H1 (cell line): Measurements from ENCODE around the gene GRB14. TPM values are rescaled to one million over a fixed set of nuclear protein-coding genes. Genes with fewer than 3 reads are reported as not detected.
"Not testable (repeated sequence)": the region's sequence is repeated elsewhere in the genome, so short reads cannot be mapped to it uniquely, and the experiment has no call there.

Source experiments
- CTCF ChIA-PET: fragments of 300-600 bp; sonication (Branson Sonifier 250); formaldehyde crosslinking; loops from one replicate; lab custom pipeline; 2021; ENCODE audit not compliant: partially characterized antibody; lab: Charles Lee
- POLR2A ChIA-PET: fragments of 300-600 bp; sonication (Branson Sonifier 250); formaldehyde crosslinking; loops from one replicate; lab custom pipeline; 2021; ENCODE audit warnings: inconsistent platforms; ENCODE audit not compliant: partially characterized antibody; lab: Charles Lee
- DNase-seq, 2 experiments: peaks; one replicate each; pipeline versions ENCODE4 v3.0.0 to v3.0.0-alpha.2; 2010 to 2022; ENCODE audit warnings: low spot score in 2 of 2, low read depth in 1 of 2, mixed read lengths in 1 of 2
- FAIRE-seq: peaks from 2 replicates; lab custom pipeline; 2011; peaks lifted over from hg19 to GRCh38; lab: Jason Lieb, UNC
- H2AFZ ChIP-seq: 2 replicates; pipeline ENCODE4 v1.8.1; 2012; ENCODE audit warnings: low read length, inconsistent platforms
- H2AK5ac ChIP-seq: 2 replicates; pipeline ENCODE4 v1.6.1; 2013; ENCODE audit warnings: low read depth, low read length
- H2BK120ac ChIP-seq: replicated peaks from 2 replicates; pipeline ENCODE3; 2013; ENCODE audit warnings: low read depth, low read length, inconsistent platforms
- H2BK12ac ChIP-seq: 2 replicates; pipeline ENCODE4 v1.6.1; 2013; ENCODE audit warnings: low read depth, low read length
- H2BK15ac ChIP-seq: 2 replicates; pipeline ENCODE4 v1.6.1; 2013; ENCODE audit warnings: low read length
- H2BK20ac ChIP-seq: 2 replicates; pipeline ENCODE4 v1.6.1; 2013; ENCODE audit warnings: low read length
- H2BK5ac ChIP-seq: 2 replicates; pipeline ENCODE4 v1.6.1; 2013; ENCODE audit warnings: low read depth, low read length
- H3K14ac ChIP-seq: 2 replicates; pipeline ENCODE4 v1.6.1; 2013; ENCODE audit warnings: inconsistent platforms; ENCODE audit not compliant: insufficient read length
- H3K18ac ChIP-seq: 2 replicates; pipeline ENCODE4 v1.6.1; 2013; ENCODE audit warnings: low read length; ENCODE audit errors: extremely low read depth
- H3K23ac ChIP-seq: 2 replicates; pipeline ENCODE4 v1.6.1; 2013; ENCODE audit warnings: inconsistent platforms; ENCODE audit not compliant: insufficient read length
- H3K23me2 ChIP-seq: 2 replicates; pipeline ENCODE4 v1.6.1; 2013; ENCODE audit warnings: low read depth, low read length
- H3K27ac ChIP-seq: 2 replicates; pipeline ENCODE4 v1.6.1; 2011; ENCODE audit warnings: low read depth, low read length, inconsistent platforms
- H3K27me3 ChIP-seq, 4 experiments: replicated peaks in 1 of 4; 1 replicate in 1 of 4; 2 replicates in 3 of 4; pipeline versions ENCODE4 v1.6.1 to v1.8.1; 2011 to 2013; ENCODE audit warnings: low read length in 3 of 4, mild to moderate bottlenecking in 3 of 4, inconsistent platforms in 2 of 4, mixed read lengths in 2 of 4, moderate library complexity in 1 of 4; ENCODE audit not compliant: control insufficient read depth in 3 of 4, insufficient read depth in 3 of 4; ENCODE audit errors: extremely low read depth in 1 of 4
- H3K36me3 ChIP-seq, 4 experiments: 2 replicates each; pipeline versions ENCODE4 v1.6.1 to v1.8.1; 2011 to 2013; ENCODE audit warnings: mild to moderate bottlenecking in 4 of 4, low read length in 3 of 4, moderate library complexity in 2 of 4, control low read depth in 1 of 4, inconsistent platforms in 1 of 4; ENCODE audit not compliant: insufficient read depth in 4 of 4, control insufficient read depth in 2 of 4
- H3K4ac ChIP-seq: replicated peaks from 2 replicates; pipeline ENCODE3; 2013; ENCODE audit warnings: low read length, low read depth, mixed read lengths, inconsistent platforms; ENCODE audit not compliant: insufficient read length
- H3K4me1 ChIP-seq, 4 experiments: replicated peaks in 1 of 4; 1 replicate in 1 of 4; 2 replicates in 3 of 4; pipeline versions ENCODE4 v1.6.1 to v1.8.1; 2011 to 2013; ENCODE audit warnings: low read length in 3 of 4, inconsistent platforms in 2 of 4, mixed read lengths in 1 of 4; ENCODE audit not compliant: insufficient read depth in 4 of 4, control insufficient read depth in 3 of 4
- H3K4me2 ChIP-seq, 2 experiments: 2 replicates each; pipeline versions ENCODE4 v1.6.1 to v1.8.1; 2011 to 2013; ENCODE audit warnings: low read depth in 2 of 2, low read length in 2 of 2, control low read depth in 1 of 2, inconsistent platforms in 1 of 2, mild to moderate bottlenecking in 1 of 2; ENCODE audit not compliant: insufficient read depth in 1 of 2
- H3K4me3 ChIP-seq, 4 experiments: fragments of 200-600, 300-600 bp in 1 of 4; sonication (generic), shearing (Covaris generic), sonication (Bioruptor Twin) in 1 of 4; 2 replicates each; pipeline versions ENCODE4 v1.5.1 to v1.8.1; 2011 to 2016; ENCODE audit warnings: low read length in 4 of 4, low read depth in 3 of 4, control low read depth in 2 of 4, inconsistent platforms in 2 of 4, mild to moderate bottlenecking in 2 of 4, mixed read lengths in 1 of 4, moderate library complexity in 1 of 4; ENCODE audit not compliant: insufficient read depth in 2 of 4; ENCODE audit errors: extremely low read depth in 1 of 4
- H3K56ac ChIP-seq: replicated peaks from 2 replicates; pipeline ENCODE3; 2013; ENCODE audit warnings: low read depth, mild to moderate bottlenecking, mixed read lengths, low read length, inconsistent platforms; ENCODE audit not compliant: insufficient read length
- H3K79me1 ChIP-seq: 2 replicates; pipeline ENCODE4 v1.6.1; 2013; ENCODE audit warnings: low read depth, low read length, control low read depth
- H3K79me2 ChIP-seq, 2 experiments: 2 replicates each; pipeline versions ENCODE4 v1.6.1 to v1.8.1; 2012 to 2013; ENCODE audit warnings: low read length in 2 of 2, mild to moderate bottlenecking in 2 of 2, inconsistent platforms in 1 of 2; ENCODE audit not compliant: insufficient read depth in 2 of 2, control insufficient read depth in 1 of 2
- H3K9ac ChIP-seq, 4 experiments: replicated peaks in 1 of 4; 1 replicate in 1 of 4; 2 replicates in 3 of 4; pipeline versions ENCODE4 v1.6.1 to v1.8.1; 2011 to 2013; ENCODE audit warnings: low read depth in 3 of 4, low read length in 3 of 4, control low read depth in 2 of 4, mild to moderate bottlenecking in 2 of 4, moderate library complexity in 2 of 4, inconsistent platforms in 1 of 4; ENCODE audit errors: extremely low read depth in 1 of 4
- H3K9me3 ChIP-seq, 2 experiments: 2 replicates each; pipeline versions ENCODE4 v1.6.1 to v1.8.1; 2012 to 2013; ENCODE audit warnings: mild to moderate bottlenecking in 2 of 2, moderate library complexity in 2 of 2, control low read depth in 1 of 2, inconsistent platforms in 1 of 2, low read depth in 1 of 2, low read length in 1 of 2, mixed read lengths in 1 of 2; ENCODE audit not compliant: insufficient read depth in 2 of 2
- H4K20me1 ChIP-seq, 2 experiments: replicated peaks in 1 of 2; 2 replicates each; pipeline versions ENCODE3 to v1.8.1; 2011 to 2013; ENCODE audit warnings: inconsistent platforms in 2 of 2, low read length in 2 of 2, mild to moderate bottlenecking in 1 of 2; ENCODE audit not compliant: insufficient read depth in 2 of 2, control insufficient read depth in 1 of 2
- H4K5ac ChIP-seq: 2 replicates; pipeline ENCODE4 v1.6.1; 2013; ENCODE audit warnings: low read length, low read depth, mixed read lengths, inconsistent platforms; ENCODE audit not compliant: insufficient read length
- H4K8ac ChIP-seq: 2 replicates; pipeline ENCODE4 v1.8.0; 2013; ENCODE audit warnings: mild to moderate bottlenecking, moderate library complexity, low read length, inconsistent platforms; ENCODE audit not compliant: insufficient read depth; ENCODE audit errors: extremely low read depth
- H4K91ac ChIP-seq: replicated peaks from 2 replicates; pipeline ENCODE3; 2013; ENCODE audit warnings: low read length, mixed read lengths, inconsistent platforms; ENCODE audit not compliant: insufficient read length
- WGBS, 2 experiments: shearing (Covaris generic) in 1 of 2; methylation state at CpG; one replicate each; pipeline versions ENCODE4 v1.1.6 to v1.1.7; 2013 to 2015; ENCODE audit warnings: low lambda C conversion rate in 2 of 2, mixed read lengths in 2 of 2, inconsistent platforms in 1 of 2, low coverage in 1 of 2, missing lambda C conversion rate in 1 of 2; ENCODE audit not compliant: insufficient replicate concordance in 2 of 2, insufficient coverage in 1 of 2, insufficient read length in 1 of 2; ENCODE audit errors: extremely low coverage in 1 of 2, missing lambda C conversion rate in 1 of 2; 5-methylcytosine and 5-hydroxymethylcytosine counted together
- polyA plus RNA-seq, 7 experiments: library from polyadenylated mRNA; depleted of rRNA in 3 of 7; stranded (reverse) in 5 of 7; unstranded in 2 of 7; fragments of >200 nt in 5 of 7; fragments of 200-250 nt in 2 of 7; gene quantifications; 1 replicate in 5 of 7; 2 replicates in 1 of 7; 4 replicates in 1 of 7; pipeline versions ENCODE4 v1.2.1 to v1.2.3, GENCODE V29; 2011 to 2013; ENCODE audit warnings: missing spikeins in 2 of 7, mixed read lengths in 2 of 7
- total RNA-seq: library from RNA; stranded (reverse); fragmentation: NEBNext Ultra II Directional; extraction: Animal tissue kit (Norgen Biotek cat#: 25700); gene quantifications from 2 replicates; pipeline ENCODE4 v1.2.1, GENCODE V29; 2021

The GRB14 gene
- total and polyA plus RNA-seq, 2 of the 8 experiments (the other 6 are each of a cell fraction or from before 2014, with no cell fraction given), result 2.5 to 11.6 TPM

DNA sequence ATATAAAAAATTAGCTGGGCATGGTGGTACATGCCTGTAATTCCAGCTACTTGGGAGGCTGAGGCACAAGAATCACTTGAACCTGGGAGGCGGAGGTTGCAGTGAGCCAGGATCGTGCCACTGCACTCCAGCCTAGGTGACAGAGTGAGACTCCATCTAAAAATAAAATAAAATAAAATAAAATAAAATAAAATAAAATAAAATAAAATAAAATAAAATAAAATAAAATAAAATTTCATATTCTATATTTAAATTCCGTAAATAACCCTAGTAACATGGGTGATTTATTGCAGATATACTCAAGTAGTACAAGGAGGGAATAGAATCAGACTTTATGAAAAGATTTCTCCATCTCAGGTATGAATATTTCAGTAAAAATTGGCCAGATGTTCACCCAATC, 71.6 kb downstream of the GRB14 start:
- DNase-seq, H2BK120ac ChIP-seq, H3K36me3 ChIP-seq, H3K27me3 ChIP-seq, H3K79me2 ChIP-seq, H2AK5ac ChIP-seq, H4K91ac ChIP-seq, H3K27ac ChIP-seq, H3K79me1 ChIP-seq, H4K8ac ChIP-seq, H3K18ac ChIP-seq, POLR2A ChIA-PET, H4K5ac ChIP-seq, H3K4me3 ChIP-seq, H4K20me1 ChIP-seq, H3K4me1 ChIP-seq, H2BK5ac ChIP-seq, H2BK20ac ChIP-seq, H3K4ac ChIP-seq, H3K23me2 ChIP-seq, H3K4me2 ChIP-seq, H2BK12ac ChIP-seq, H2BK15ac ChIP-seq, H3K23ac ChIP-seq, FAIRE-seq, H2AFZ ChIP-seq, H3K56ac ChIP-seq, H3K9ac ChIP-seq, H3K14ac ChIP-seq, H3K9me3 ChIP-seq: not testable (repeated sequence)
- CTCF ChIA-PET, result interaction anchor here (1.5 to 3.4 kb wide), 4 partner anchors 8 to 12 kb away, joined by 6 to 14 read pairs (median 9); no protein-coding TSS in a partner anchor
- WGBS, 2 experiments, result 87% methylated on average over 3 of the region's 3 CpGs; no CpG with 5 or more reads in 1 of the 2 experiments
